WTC11 (cell line): ENCODE data around the gene PSKH1. TPM values are rescaled to one million over a fixed set of nuclear protein-coding genes. Genes with fewer than 3 reads are reported as not detected.

ENCODE experiments used
- ATAC-seq: fragments of 200-7000 bp; cut with Tn5 transposase; 2 replicates; pipeline ENCODE4 v1.10.0; 2021; ENCODE audit warnings: mild to moderate bottlenecking, moderate library complexity
- CTCF ChIA-PET: fragments of 300-600 bp; sonication (Branson Sonifier 250); formaldehyde crosslinking; loops from one replicate; lab custom pipeline; 2021; ENCODE audit warnings: antibody characterized with exemption; lab: Charles Lee
- POLR2A ChIA-PET: fragments of 350-600 bp; sonication (Branson Sonifier 250); formaldehyde crosslinking; loops from one replicate; lab custom pipeline; 2021; ENCODE audit warnings: antibody characterized with exemption; lab: Charles Lee
- DNase-seq: peaks from one replicate; pipeline ENCODE4 v3.0.0; 2021; ENCODE audit warnings: low spot score
- H3K27ac Mint-ChIP-seq: 2 replicates; pipeline ENCODE4 v1.8.0; 2021; ENCODE audit warnings: mixed read lengths
- H3K27me3 Mint-ChIP-seq: 2 replicates; pipeline ENCODE4 v1.8.0; 2021; ENCODE audit warnings: low read depth, mild to moderate bottlenecking, moderate library complexity, mixed read lengths
- H3K36me3 Mint-ChIP-seq: 2 replicates; pipeline ENCODE4 v1.8.0; 2021; ENCODE audit warnings: mixed read lengths
- H3K4me1 Mint-ChIP-seq: 2 replicates; pipeline ENCODE4 v1.8.0; 2022; ENCODE audit warnings: mixed read lengths
- H3K4me3 Mint-ChIP-seq: 2 replicates; pipeline ENCODE4 v1.8.0; 2021; ENCODE audit warnings: mild to moderate bottlenecking, moderate library complexity, mixed read lengths
- H3K9me3 Mint-ChIP-seq: 2 replicates; pipeline ENCODE4 v1.8.0; 2021; ENCODE audit warnings: mixed read lengths
- ESRRA ChIP-seq: sonication (generic); formaldehyde crosslinking; IDR thresholded peaks from 2 replicates; pipeline ENCODE4 v1.8.1; 2022; ENCODE audit warnings: mild to moderate bottlenecking, missing genetic modification reagents, borderline replicate concordance
- FOXJ3 ChIP-seq: sonication (generic); formaldehyde crosslinking; IDR thresholded peaks from 2 replicates; pipeline ENCODE4 v1.9.0; 2021; ENCODE audit warnings: missing genetic modification reagents, mild to moderate bottlenecking, borderline replicate concordance
- FOXK1 ChIP-seq: sonication (generic); formaldehyde crosslinking; IDR thresholded peaks from 2 replicates; pipeline ENCODE4 v1.8.0; 2022; ENCODE audit warnings: mild to moderate bottlenecking, moderate library complexity, missing genetic modification reagents
- GABPB1 ChIP-seq: sonication (generic); formaldehyde crosslinking; IDR thresholded peaks from 2 replicates; pipeline ENCODE4 v1.8.1; 2023; ENCODE audit warnings: mild to moderate bottlenecking, missing genetic modification reagents
- IRF2 ChIP-seq: sonication (generic); formaldehyde crosslinking; IDR thresholded peaks from 2 replicates; pipeline ENCODE4 v1.8.0; 2022; ENCODE audit warnings: low read depth, missing genetic modification reagents, borderline replicate concordance
- MLX ChIP-seq: sonication (generic); formaldehyde crosslinking; IDR thresholded peaks from 2 replicates; pipeline ENCODE4 v1.8.1; 2023; ENCODE audit warnings: mild to moderate bottlenecking, missing genetic modification reagents, moderate library complexity
- MXD4 ChIP-seq: fragments of 250-450 bp; sonication (Bioruptor Pico); IDR thresholded peaks from 2 replicates; pipeline ENCODE4 v1.8.0; 2021; ENCODE audit warnings: mild to moderate bottlenecking, moderate library complexity, borderline replicate concordance
- PRRX2 ChIP-seq: fragments of 250-450 bp; sonication (Bioruptor Pico); IDR thresholded peaks from 2 replicates; pipeline ENCODE4 v1.8.0; 2021; ENCODE audit warnings: mild to moderate bottlenecking
- RELA ChIP-seq: sonication (generic); formaldehyde crosslinking; IDR thresholded peaks from 2 replicates; pipeline ENCODE4 v1.8.1; 2022; ENCODE audit warnings: missing genetic modification reagents, mild to moderate bottlenecking, borderline replicate concordance
- SOX15 ChIP-seq: fragments of 250-450 bp; sonication (Bioruptor Pico); IDR thresholded peaks from 2 replicates; pipeline ENCODE4 v1.9.0; 2021; ENCODE audit warnings: mild to moderate bottlenecking
- STAT6 ChIP-seq: sonication (generic); formaldehyde crosslinking; conservative IDR thresholded peaks from 2 replicates; pipeline ENCODE4 v1.8.1; 2023; ENCODE audit warnings: mild to moderate bottlenecking, low read depth, missing genetic modification reagents, moderate library complexity
- TCF7 ChIP-seq: sonication (generic); formaldehyde crosslinking; IDR thresholded peaks from 2 replicates; pipeline ENCODE4 v1.8.0; 2022; ENCODE audit warnings: mild to moderate bottlenecking, low read depth, missing genetic modification reagents, moderate library complexity
- TP53 ChIP-seq: sonication (generic); formaldehyde crosslinking; IDR thresholded peaks from 2 replicates; pipeline ENCODE4 v1.8.1; 2023; ENCODE audit warnings: mild to moderate bottlenecking, missing genetic modification reagents
- ZBTB21 ChIP-seq: sonication (generic); formaldehyde crosslinking; IDR thresholded peaks from 2 replicates; pipeline ENCODE4 v1.8.1; 2023; ENCODE audit warnings: mild to moderate bottlenecking, missing genetic modification reagents, borderline replicate concordance
- ZNF138 ChIP-seq: sonication (generic); formaldehyde crosslinking; conservative IDR thresholded peaks from 2 replicates; pipeline ENCODE4 v1.8.1; 2022; ENCODE audit warnings: mild to moderate bottlenecking, moderate library complexity, missing genetic modification reagents
- ZNF263 ChIP-seq: sonication (generic); formaldehyde crosslinking; IDR thresholded peaks from 2 replicates; pipeline ENCODE4 v1.8.1; 2022; ENCODE audit warnings: low read depth, mild to moderate bottlenecking, moderate library complexity, missing genetic modification reagents
- ZNF416 ChIP-seq: fragments of 250-450 bp; sonication (Bioruptor Pico); IDR thresholded peaks from 2 replicates; pipeline ENCODE4 v1.9.0; 2021; ENCODE audit warnings: mild to moderate bottlenecking, inconsistent platforms
- total RNA-seq: library from RNA; stranded (reverse); gene quantifications from 3 replicates; pipeline ENCODE4 v1.2.3, GENCODE V29; 2021
- TF ChIP-seq, protein P1 (sequence below): sonication (generic); formaldehyde crosslinking; IDR thresholded peaks from 2 replicates; pipeline ENCODE4 v1.8.1; 2022; ENCODE audit warnings: mild to moderate bottlenecking, missing genetic modification reagents, moderate library complexity, borderline replicate concordance
- TF ChIP-seq, protein P2 (sequence below): sonication (generic); formaldehyde crosslinking; IDR thresholded peaks from 2 replicates; pipeline ENCODE4 v1.8.1; 2022; ENCODE audit warnings: missing genetic modification reagents, borderline replicate concordance

Gene PSKH1
- total RNA-seq, 1 experiment from 2014 or later, result 32.6 TPM

- TF ChIP-seq GABPB1 (CRISPR knock-in tag) (no peak), TCF7 (CRISPR knock-in tag) (no peak), MXD4 (CRISPR knock-in tag) (no peak), ZNF138 (CRISPR knock-in tag) (no peak), ZNF263 (CRISPR knock-in tag) (no peak)
- TF ChIP-seq, all 79 proteins: peak for 0
Observed at GRCh38 chr16:67881621-67882161, 11.4 kb upstream of the PSKH1 start (continued).

- Mint-ChIP-seq H3K27ac (no peak overlapping the region), H3K27me3 (no peaks in the 10 kb centered on the region), H3K36me3 (peaks cover 42% of the 10 kb centered on the region), H3K9me3 (no peaks in the 10 kb centered on the region), H3K4me3 (no peak overlapping the region), H3K4me1 (peaks cover 23% of the 10 kb centered on the region)
- ATAC-seq (no peak), DNase-seq (no peak)
- ChIA-PET POLR2A (interaction anchor here (1.1 to 2.6 kb wide), 3 partner anchors 10 to 44 kb away, joined by 3 to 9 read pairs (median 4); partner anchors contain the start of gene PSKH1), CTCF (interaction anchor here (0.9 to 5.5 kb wide), 12 partner anchors 8 to 362 kb away, joined by 3 to 144 read pairs (median 22); partner anchors contain the start of genes CTRL, EDC4, LCAT and PSKH1)
- TF ChIP-seq IRF2 (CRISPR knock-in tag) (no peak), MLX (CRISPR knock-in tag) (no peak), TP53 (CRISPR knock-in tag) (no peak), ZBTB21 (CRISPR knock-in tag) (no peak), FOXJ3 (no peak), ZNF416 (CRISPR knock-in tag) (no peak), SOX15 (CRISPR knock-in tag) (no peak)
Observed at GRCh38 chr16:67882374-67883145, 10.5 kb upstream of the PSKH1 start.

DNA sequence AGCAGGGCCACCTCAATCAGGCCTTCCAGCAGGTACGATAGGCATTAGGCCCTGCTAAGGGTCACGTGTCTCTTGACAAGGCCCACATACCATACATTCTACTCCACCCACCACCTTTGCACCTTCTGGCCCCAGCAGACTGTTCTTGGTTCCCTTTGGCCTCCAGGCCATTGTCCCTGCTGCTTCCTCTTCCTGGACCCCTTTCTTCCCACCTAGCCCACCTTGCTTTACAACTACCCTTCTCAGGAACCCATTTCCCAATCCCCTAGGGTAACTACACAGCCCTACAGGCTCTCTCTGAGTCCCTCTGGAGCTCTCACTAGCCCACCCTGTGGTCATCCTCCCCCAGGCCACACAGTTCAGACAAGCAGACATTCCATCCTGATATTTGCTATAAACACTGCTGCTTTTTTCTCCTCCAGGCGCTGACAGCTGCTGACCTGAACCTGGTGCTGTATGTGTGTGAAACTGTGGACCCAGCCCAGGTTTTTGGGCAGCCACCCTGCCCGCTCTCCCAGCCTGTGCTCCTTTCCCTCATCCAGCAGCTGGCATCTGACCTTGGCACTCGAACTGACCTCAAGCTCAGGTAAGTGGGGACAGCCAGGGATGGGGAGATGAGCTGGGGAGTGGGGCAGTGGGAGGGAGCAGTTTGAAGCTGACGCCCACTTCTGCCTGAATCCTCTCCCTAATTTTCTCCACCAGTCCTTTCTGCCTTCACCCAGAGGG lies 9.7 kb upstream of the PSKH1 start:
- POLR2A ChIA-PET, result interaction anchor here (0.6 to 3.8 kb wide), 9 partner anchors 10 to 211 kb away, joined by 3 to 30 read pairs (median 4); partner anchors contain the start of genes PSKH1 and PSMB10
- TF ChIP-seq ZNF138 (CRISPR knock-in tag), result no peak
- no peak for TF ChIP-seq STAT6 (CRISPR knock-in tag)
- TF ChIP-seq ESRRA (CRISPR knock-in tag), result no peak
- TF ChIP-seq PRRX2, result no peak
- TF ChIP-seq RELA (CRISPR knock-in tag), result no peak
- no peak for TF ChIP-seq FOXK1
- TF ChIP-seq, protein P1, sequence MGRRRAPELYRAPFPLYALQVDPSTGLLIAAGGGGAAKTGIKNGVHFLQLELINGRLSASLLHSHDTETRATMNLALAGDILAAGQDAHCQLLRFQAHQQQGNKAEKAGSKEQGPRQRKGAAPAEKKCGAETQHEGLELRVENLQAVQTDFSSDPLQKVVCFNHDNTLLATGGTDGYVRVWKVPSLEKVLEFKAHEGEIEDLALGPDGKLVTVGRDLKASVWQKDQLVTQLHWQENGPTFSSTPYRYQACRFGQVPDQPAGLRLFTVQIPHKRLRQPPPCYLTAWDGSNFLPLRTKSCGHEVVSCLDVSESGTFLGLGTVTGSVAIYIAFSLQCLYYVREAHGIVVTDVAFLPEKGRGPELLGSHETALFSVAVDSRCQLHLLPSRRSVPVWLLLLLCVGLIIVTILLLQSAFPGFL (CRISPR knock-in tag), result no peak
- TF ChIP-seq, protein P2, sequence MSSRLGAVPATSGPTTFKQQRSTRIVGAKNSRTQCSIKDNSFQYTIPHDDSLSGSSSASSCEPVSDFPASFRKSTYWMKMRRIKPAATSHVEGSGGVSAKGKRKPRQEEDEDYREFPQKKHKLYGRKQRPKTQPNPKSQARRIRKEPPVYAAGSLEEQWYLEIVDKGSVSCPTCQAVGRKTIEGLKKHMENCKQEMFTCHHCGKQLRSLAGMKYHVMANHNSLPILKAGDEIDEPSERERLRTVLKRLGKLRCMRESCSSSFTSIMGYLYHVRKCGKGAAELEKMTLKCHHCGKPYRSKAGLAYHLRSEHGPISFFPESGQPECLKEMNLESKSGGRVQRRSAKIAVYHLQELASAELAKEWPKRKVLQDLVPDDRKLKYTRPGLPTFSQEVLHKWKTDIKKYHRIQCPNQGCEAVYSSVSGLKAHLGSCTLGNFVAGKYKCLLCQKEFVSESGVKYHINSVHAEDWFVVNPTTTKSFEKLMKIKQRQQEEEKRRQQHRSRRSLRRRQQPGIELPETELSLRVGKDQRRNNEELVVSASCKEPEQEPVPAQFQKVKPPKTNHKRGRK (CRISPR knock-in tag), result no peak
- peaks cover 37% of the 10 kb centered on the region for H3K36me3 Mint-ChIP-seq
- ATAC-seq, result no peak
- DNase-seq, result no peak
- CTCF ChIA-PET, result interaction anchor here (0.5 to 5.5 kb wide), 47 partner anchors 9 to 402 kb away, joined by 3 to 144 read pairs (median 7); partner anchors contain the start of genes CTRL, EDC4, ESRP2 and GFOD2
- H3K9me3 Mint-ChIP-seq, result no peaks in the 10 kb centered on the region
- H3K4me1 Mint-ChIP-seq, result peaks cover 23% of the 10 kb centered on the region
- peak overlapping the region; percentile 40; the same call in 1 of the 2 replicates for H3K27ac Mint-ChIP-seq
- no peak overlapping the region for H3K4me3 Mint-ChIP-seq
- no peaks in the 10 kb centered on the region for H3K27me3 Mint-ChIP-seq
